Measurements from ENCODE around the gene CHRNB2.

The CHRNB2 gene

DNA sequence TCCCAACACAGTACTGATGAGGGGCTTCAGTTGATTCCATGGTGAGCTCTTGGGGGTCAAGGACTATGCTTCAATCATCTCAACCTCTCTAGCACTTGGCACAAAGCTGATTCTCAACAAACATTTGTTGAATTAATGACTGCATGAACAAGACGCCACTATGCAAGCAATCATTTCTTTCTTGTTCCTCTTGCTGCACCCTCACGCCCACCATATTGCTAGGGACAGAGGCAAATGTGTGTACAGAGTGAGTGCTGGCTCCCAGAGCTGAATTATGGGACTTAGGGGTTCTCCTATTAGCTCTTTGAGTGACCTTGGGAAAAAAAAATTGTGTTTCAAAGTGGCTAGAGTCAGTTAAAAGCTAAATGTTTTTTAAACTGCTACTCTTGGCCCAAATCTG lies 38.0 kb downstream of the CHRNB2 start:
- Histone ChIP-seq H3K27me3 (replicated peaks; ENCODE audit: insufficient read depth, low read length) (no peaks in the 10 kb centered on the region), H3K4me1 (ENCODE audit: low read length) (peaks cover 24% of the 10 kb centered on the region), H3K4me3 (ENCODE audit: low read length) (no peak overlapping the region), H3K4me2 (ENCODE audit: low read depth, low read length) (no peak overlapping the region), H3K36me3 (replicated peaks; ENCODE audit: insufficient read depth, low read length) (peaks cover 15% of the 10 kb centered on the region), H3K9me3 (replicated peaks; ENCODE audit: insufficient read depth, low read length) (no peaks in the 10 kb centered on the region), H3K9ac (ENCODE audit: low read length) (no peak overlapping the region), H3K79me2 (ENCODE audit: low read length) (peaks cover 85% of the 10 kb centered on the region), H3F3A (ENCODE audit: insufficient read depth, low read length) (peaks cover 20% of the 10 kb centered on the region), H4K20me1 (ENCODE audit: insufficient read depth, low read length) (peaks cover 40% of the 10 kb centered on the region), H3K9me2 (replicated peaks; ENCODE audit: insufficient read depth, low read length) (no peaks in the 10 kb centered on the region), H3K27ac (ENCODE audit: low read length) (no peak overlapping the region), H2AFZ (ENCODE audit: low read length) (no peak overlapping the region)
- no peak for TF ChIP-seq EZH2phosphoT487 (IDR thresholded peaks at IDR 0.05; ENCODE audit: low read length)
- no peak for TF ChIP-seq EZH2 (optimal IDR thresholded peaks at IDR 0.05; ENCODE audit: low read depth, low read length)
- TF ChIP-seq, protein P1, sequence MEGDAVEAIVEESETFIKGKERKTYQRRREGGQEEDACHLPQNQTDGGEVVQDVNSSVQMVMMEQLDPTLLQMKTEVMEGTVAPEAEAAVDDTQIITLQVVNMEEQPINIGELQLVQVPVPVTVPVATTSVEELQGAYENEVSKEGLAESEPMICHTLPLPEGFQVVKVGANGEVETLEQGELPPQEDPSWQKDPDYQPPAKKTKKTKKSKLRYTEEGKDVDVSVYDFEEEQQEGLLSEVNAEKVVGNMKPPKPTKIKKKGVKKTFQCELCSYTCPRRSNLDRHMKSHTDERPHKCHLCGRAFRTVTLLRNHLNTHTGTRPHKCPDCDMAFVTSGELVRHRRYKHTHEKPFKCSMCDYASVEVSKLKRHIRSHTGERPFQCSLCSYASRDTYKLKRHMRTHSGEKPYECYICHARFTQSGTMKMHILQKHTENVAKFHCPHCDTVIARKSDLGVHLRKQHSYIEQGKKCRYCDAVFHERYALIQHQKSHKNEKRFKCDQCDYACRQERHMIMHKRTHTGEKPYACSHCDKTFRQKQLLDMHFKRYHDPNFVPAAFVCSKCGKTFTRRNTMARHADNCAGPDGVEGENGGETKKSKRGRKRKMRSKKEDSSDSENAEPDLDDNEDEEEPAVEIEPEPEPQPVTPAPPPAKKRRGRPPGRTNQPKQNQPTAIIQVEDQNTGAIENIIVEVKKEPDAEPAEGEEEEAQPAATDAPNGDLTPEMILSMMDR (IDR thresholded peaks at IDR 0.05; ENCODE audit: low read length): no peak
- DNase-seq: no peak

DNA sequence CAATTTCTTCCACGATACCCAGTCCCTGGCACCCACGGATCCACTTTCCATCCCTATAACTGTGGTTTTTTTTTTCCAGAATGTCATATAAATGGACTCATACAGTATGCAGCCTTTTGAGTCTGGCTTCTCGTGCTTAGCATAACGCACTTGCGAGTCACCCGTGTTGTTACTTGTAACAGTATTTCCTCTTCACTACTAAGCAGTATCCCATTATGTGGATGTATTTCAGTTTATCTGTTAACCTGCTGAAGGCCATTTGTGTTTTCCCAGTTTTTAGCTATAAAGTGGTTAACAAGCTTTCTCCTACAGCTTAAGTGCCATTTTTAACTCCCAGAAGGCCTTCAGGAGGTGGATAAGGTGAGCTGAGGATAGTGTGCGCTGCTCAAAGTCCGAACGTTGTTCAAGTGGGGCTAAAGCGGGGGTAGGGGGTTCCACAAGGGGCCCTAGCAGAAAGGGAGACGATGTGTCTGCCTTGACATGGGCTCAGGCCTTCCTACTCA lies 39.6 kb downstream of the CHRNB2 start:
- Histone ChIP-seq H3K9ac (ENCODE audit: low read length) (peak overlapping the region; percentile 93), H3K4me3 (ENCODE audit: low read length) (peak overlapping the region; percentile 82), H3K36me3 (replicated peaks; ENCODE audit: insufficient read depth, low read length) (no peaks in the 10 kb centered on the region; the same call in 1 of the 2 replicates), H3K79me2 (ENCODE audit: low read length) (peaks cover 85% of the 10 kb centered on the region), H3K9me3 (replicated peaks; ENCODE audit: insufficient read depth, low read length) (no peaks in the 10 kb centered on the region), H3K4me1 (ENCODE audit: low read length) (peaks cover 24% of the 10 kb centered on the region), H4K20me1 (ENCODE audit: insufficient read depth, low read length) (peaks cover 35% of the 10 kb centered on the region), H3F3A (ENCODE audit: insufficient read depth, low read length) (peaks cover 26% of the 10 kb centered on the region), H3K27ac (ENCODE audit: low read length) (peak overlapping the region; percentile 75), H3K9me2 (replicated peaks; ENCODE audit: insufficient read depth, low read length) (no peaks in the 10 kb centered on the region), H2AFZ (ENCODE audit: low read length) (peak overlapping the region; percentile 63), H3K27me3 (replicated peaks; ENCODE audit: insufficient read depth, low read length) (no peaks in the 10 kb centered on the region), H3K4me2 (ENCODE audit: low read depth, low read length) (peak overlapping the region; percentile 84)
- DNase-seq: peak; percentile 35
- no peak for TF ChIP-seq EZH2 (optimal IDR thresholded peaks at IDR 0.05; ENCODE audit: low read depth, low read length)
- no peak for TF ChIP-seq EZH2phosphoT487 (IDR thresholded peaks at IDR 0.05; ENCODE audit: low read length)
- TF ChIP-seq, protein P1 (IDR thresholded peaks at IDR 0.05; ENCODE audit: low read length): no peak

DNA sequence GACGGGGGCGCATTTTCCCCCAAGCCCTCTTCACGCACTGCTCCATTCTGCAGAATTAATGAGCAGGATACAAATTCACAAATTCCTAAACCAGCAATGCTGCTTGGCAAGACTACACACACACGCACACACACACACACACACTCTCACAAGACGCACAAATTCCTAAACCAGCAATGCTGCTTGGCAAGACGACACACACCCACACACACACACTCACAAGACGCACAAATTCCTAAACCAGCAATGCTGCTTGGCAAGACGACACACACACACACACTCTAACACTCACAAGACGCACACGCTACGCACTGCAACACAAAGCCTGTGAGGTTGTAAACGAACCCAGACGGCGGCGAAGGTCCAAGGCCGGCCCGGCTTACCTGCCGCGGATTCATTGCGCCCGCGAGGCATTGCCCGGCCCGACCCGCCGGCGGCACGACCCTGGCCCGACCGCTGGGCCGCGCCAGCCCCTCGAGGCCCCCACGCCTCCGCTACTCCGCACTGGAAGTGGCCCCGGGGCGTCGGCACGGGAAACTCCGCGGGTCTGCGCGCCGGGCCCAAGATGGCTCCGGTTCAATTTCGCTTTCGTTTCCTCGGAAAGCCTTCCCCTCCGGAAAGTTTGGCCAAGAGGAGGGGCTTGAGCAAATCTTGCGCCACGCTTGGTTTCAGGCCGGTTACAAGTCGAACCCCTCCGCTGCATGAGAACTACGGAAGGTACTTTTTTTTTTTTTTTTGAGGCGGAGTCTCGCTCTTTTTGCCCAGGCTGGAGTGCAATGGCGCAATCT lies 40.2 kb downstream of the CHRNB2 start, which contains the start of gene ADAR:
Gene ADAR (minus strand): TSS at position 578 of the 788 bp plus-strand sequence. CDS start 180 bp downstream, at position 398.
- peak within 1 kb of the TSS; percentile 82 for H3K4me3 ChIP-seq (ENCODE audit: low read length)
- H3K27me3 ChIP-seq (replicated peaks; ENCODE audit: insufficient read depth, low read length): no peaks in the 10 kb centered on the region
- peak; percentile 100 for DNase-seq
- peaks cover 29% of the 10 kb centered on the region for H4K20me1 ChIP-seq (ENCODE audit: insufficient read depth, low read length)
- H3K4me1 ChIP-seq (ENCODE audit: low read length): peaks cover 24% of the 10 kb centered on the region
- peak within 1 kb of the TSS; percentile 63 for H2AFZ ChIP-seq (ENCODE audit: low read length)
- peak within 1 kb of the TSS; percentile 87 for H3K4me2 ChIP-seq (ENCODE audit: low read depth, low read length)
- H3F3A ChIP-seq (ENCODE audit: insufficient read depth, low read length): peaks cover 26% of the 10 kb centered on the region
- TF ChIP-seq, protein P1 (IDR thresholded peaks at IDR 0.05; ENCODE audit: low read length): no peak
- TF ChIP-seq EZH2 (optimal IDR thresholded peaks at IDR 0.05; ENCODE audit: low read depth, low read length) (no peak), EZH2phosphoT487 (IDR thresholded peaks at IDR 0.05; ENCODE audit: low read length) (no peak)
- H3K9me3 ChIP-seq (replicated peaks; ENCODE audit: insufficient read depth, low read length): no peaks in the 10 kb centered on the region
- peak within 1 kb of the TSS; percentile 75 for H3K27ac ChIP-seq (ENCODE audit: low read length)
- no peaks in the 10 kb centered on the region; the same call in 1 of the 2 replicates for H3K36me3 ChIP-seq (replicated peaks; ENCODE audit: insufficient read depth, low read length)
- no peaks in the 10 kb centered on the region for H3K9me2 ChIP-seq (replicated peaks; ENCODE audit: insufficient read depth, low read length)
- H3K79me2 ChIP-seq (ENCODE audit: low read length): peaks cover 82% of the 10 kb centered on the region
- peak within 1 kb of the TSS; percentile 93 for H3K9ac ChIP-seq (ENCODE audit: low read length)

Data from MM.1S (cell line).